Subcutaneous abdominal adipose tissue (tissue), 5 donors: ENCODE measurements around the gene KRTAP10-10.
"Not testable (repeated sequence)": the region's sequence is repeated elsewhere in the genome, so short reads cannot be mapped to it uniquely, and the experiment has no call there.

Source experiments
- H3K27ac ChIP-seq: one replicate; pipeline ENCODE4 v1.7.0; 2013; ENCODE audit warnings: low read depth, mild to moderate bottlenecking, inconsistent platforms, low read length, moderate library complexity
- H3K27me3 ChIP-seq, 5 donors: one replicate each; pipeline ENCODE4 v1.7.0; 2013; ENCODE audit warnings: low read length in 5 of 5, inconsistent platforms in 1 of 5; ENCODE audit not compliant: control insufficient read depth in 5 of 5, insufficient read depth in 4 of 5
- H3K36me3 ChIP-seq, 5 donors: one replicate each; pipeline ENCODE4 v1.7.0; 2013; ENCODE audit warnings: low read length in 5 of 5; ENCODE audit not compliant: control insufficient read depth in 5 of 5, insufficient read depth in 5 of 5
- H3K4me1 ChIP-seq, 5 donors: one replicate each; pipeline ENCODE4 v1.7.0; 2013; ENCODE audit warnings: low read length in 5 of 5, mild to moderate bottlenecking in 3 of 5, moderate library complexity in 1 of 5; ENCODE audit not compliant: control insufficient read depth in 5 of 5, insufficient read depth in 5 of 5
- H3K4me3 ChIP-seq, 5 donors: one replicate each; pipeline ENCODE4 v1.7.0; 2013; ENCODE audit warnings: low read length in 5 of 5, low read depth in 1 of 5
- H3K9ac ChIP-seq, 5 donors: one replicate each; pipeline ENCODE4 v1.7.0; 2013; ENCODE audit warnings: low read length in 5 of 5, mild to moderate bottlenecking in 4 of 5, moderate library complexity in 3 of 5
- H3K9me3 ChIP-seq, 5 donors: one replicate each; pipeline ENCODE4 v1.7.0; 2013; ENCODE audit warnings: low read length in 5 of 5; ENCODE audit not compliant: control insufficient read depth in 5 of 5
- donor health status: healthy.
- donor health status: healthy.
- donor health status: healthy.
- donor health status: healthy.
- donor health status: healthy.

KRTAP10-10 gene

GRCh38 chr21:44625756-44626155, 11.4 kb upstream of the KRTAP10-10 start:
- Histone ChIP-seq H3K27me3 (peaks cover 12 to 29% (median 19%) of the 10 kb centered on the region in 5 donors), H3K9me3 (peaks cover 7 to 35% (median 20%) of the 10 kb centered on the region in 5 donors), H3K36me3 (no peaks in the 10 kb centered on the region), H3K4me1 (peaks cover 0 to 4% (median 0%) of the 10 kb centered on the region in 5 donors), H3K9ac (no peak overlapping the region), H3K27ac (no peak overlapping the region), H3K4me3 (no peak overlapping the region)

GRCh38 chr21:44626262-44626661, 10.9 kb upstream of the KRTAP10-10 start:
- Histone ChIP-seq H3K9ac (no peak overlapping the region), H3K27me3 (peaks cover 12 to 29% (median 19%) of the 10 kb centered on the region in 5 donors), H3K36me3 (no peaks in the 10 kb centered on the region), H3K4me1 (peaks cover 0 to 4% (median 0%) of the 10 kb centered on the region in 5 donors), H3K4me3 (no peak overlapping the region), H3K9me3 (peaks cover 11 to 37% (median 21%) of the 10 kb centered on the region in 5 donors), H3K27ac (no peak overlapping the region)

GRCh38 chr21:44626673-44627143, 10.4 kb upstream of the KRTAP10-10 start, which contains the start of gene KRTAP10-9:
Gene KRTAP10-9, plus strand, starts transcription at chr21:44627093. Its CDS starts 79 bp downstream, at chr21:44627172.
- Histone ChIP-seq H3K4me1 (peaks cover 0 to 4% (median 0%) of the 10 kb centered on the region in 5 donors), H3K4me3 (no peak within 1 kb of the TSS), H3K9me3 (peaks cover 11 to 39% (median 24%) of the 10 kb centered on the region in 5 donors), H3K27me3 (peaks cover 12 to 29% (median 19%) of the 10 kb centered on the region in 5 donors), H3K27ac (no peak within 1 kb of the TSS), H3K36me3 (no peaks in the 10 kb centered on the region), H3K9ac (no peak within 1 kb of the TSS)

GRCh38 chr21:44627181-44627822, 9.9 kb upstream of the KRTAP10-10 start:
- peaks cover 11 to 44% (median 29%) of the 10 kb centered on the region in 5 donors for H3K9me3 ChIP-seq
- not testable (repeated sequence) for H3K36me3 ChIP-seq, H3K4me1 ChIP-seq, H3K27ac ChIP-seq, H3K9ac ChIP-seq, H3K4me3 ChIP-seq
- H3K27me3 ChIP-seq = peaks cover 12 to 29% (median 19%) of the 10 kb centered on the region in 5 donors

- H3K9me3 ChIP-seq = peaks cover 11 to 41% (median 26%) of the 10 kb centered on the region in 5 donors
- H3K27ac ChIP-seq = not testable (repeated sequence)
Observed at GRCh38 chr21:44627831-44628233, 9.3 kb upstream of the KRTAP10-10 start.

GRCh38 chr21:44628707-44629391, 8.3 kb upstream of the KRTAP10-10 start:
- H3K9ac ChIP-seq = no peak overlapping the region
- no peak overlapping the region for H3K4me3 ChIP-seq
- H3K27me3 ChIP-seq = peaks cover 12 to 29% (median 19%) of the 10 kb centered on the region in 5 donors
- H3K9me3 ChIP-seq = peaks cover 7 to 32% (median 22%) of the 10 kb centered on the region in 5 donors
- H3K36me3 ChIP-seq = no peaks in the 10 kb centered on the region
- H3K27ac ChIP-seq = no peak overlapping the region
- peaks cover 0 to 4% (median 0%) of the 10 kb centered on the region in 5 donors for H3K4me1 ChIP-seq

More at GRCh38 chr21:44627831-44628233, 9.3 kb upstream of the KRTAP10-10 start:
- H3K36me3 ChIP-seq, H3K9ac ChIP-seq, H3K4me1 ChIP-seq, H3K4me3 ChIP-seq: not testable (repeated sequence)
- H3K27me3 ChIP-seq = peaks cover 12 to 29% (median 19%) of the 10 kb centered on the region in 5 donors

GRCh38 chr21:44630440-44630839, 6.7 kb upstream of the KRTAP10-10 start:
- no peaks in the 10 kb centered on the region for H3K36me3 ChIP-seq
- H3K4me1 ChIP-seq = peaks cover 0 to 4% (median 0%) of the 10 kb centered on the region in 5 donors
- H3K27ac ChIP-seq = no peak overlapping the region
- H3K4me3 ChIP-seq = no peak overlapping the region
- H3K27me3 ChIP-seq = peaks cover 12 to 30% (median 19%) of the 10 kb centered on the region in 5 donors
- H3K9ac ChIP-seq = no peak overlapping the region
- peaks cover 4 to 23% (median 17%) of the 10 kb centered on the region in 5 donors for H3K9me3 ChIP-seq

GRCh38 chr21:44632067-44632466, 5.1 kb upstream of the KRTAP10-10 start:
- H3K36me3 ChIP-seq = no peaks in the 10 kb centered on the region
- H3K9me3 ChIP-seq = peaks cover 4 to 23% (median 17%) of the 10 kb centered on the region in 5 donors
- H3K4me3 ChIP-seq = no peak overlapping the region
- no peak overlapping the region for H3K27ac ChIP-seq
- no peak overlapping the region for H3K9ac ChIP-seq
- peaks cover 12 to 21% (median 18%) of the 10 kb centered on the region in 5 donors for H3K27me3 ChIP-seq
- H3K4me1 ChIP-seq = peaks cover 0 to 3% (median 0%) of the 10 kb centered on the region in 5 donors

GRCh38 chr21:44636209-44637017, 743 bp upstream of the KRTAP10-10 start:
- Histone ChIP-seq H3K4me3 (no peak overlapping the region), H3K36me3 (no peaks in the 10 kb centered on the region), H3K9ac (no peak overlapping the region), H3K4me1 (no peaks in the 10 kb centered on the region), H3K27me3 (peaks cover 9 to 21% (median 13%) of the 10 kb centered on the region in 5 donors), H3K9me3 (peaks cover 2 to 21% (median 17%) of the 10 kb centered on the region in 5 donors), H3K27ac (no peak overlapping the region)
